ENCODE results near the gene NUB1. TPM values are rescaled to one million over a fixed set of nuclear protein-coding genes. Genes with fewer than 3 reads are reported as not detected.

The NUB1 gene
- total RNA-seq, 2 donors from 2014 or later = 42.3 to 55.2 TPM

- Histone ChIP-seq H3K27ac (no peak overlapping the region), H3K9ac (ENCODE audit: low read depth in 2 of 2, low read length in 2 of 2) (peak overlapping the region in 1 of 2 donors; percentile 35), H3K27me3 (peaks cover 25% of the 10 kb centered on the region), H3K4me1 (peaks cover 8% of the 10 kb centered on the region), H3K9me3 (no peaks in the 10 kb centered on the region), H3K4me3 (peak overlapping the region; percentile 23), H3K36me3 (no peaks in the 10 kb centered on the region)
- intact Hi-C loops (cut with DNase I) = no loop called here
- TF ChIP-seq, protein P1, sequence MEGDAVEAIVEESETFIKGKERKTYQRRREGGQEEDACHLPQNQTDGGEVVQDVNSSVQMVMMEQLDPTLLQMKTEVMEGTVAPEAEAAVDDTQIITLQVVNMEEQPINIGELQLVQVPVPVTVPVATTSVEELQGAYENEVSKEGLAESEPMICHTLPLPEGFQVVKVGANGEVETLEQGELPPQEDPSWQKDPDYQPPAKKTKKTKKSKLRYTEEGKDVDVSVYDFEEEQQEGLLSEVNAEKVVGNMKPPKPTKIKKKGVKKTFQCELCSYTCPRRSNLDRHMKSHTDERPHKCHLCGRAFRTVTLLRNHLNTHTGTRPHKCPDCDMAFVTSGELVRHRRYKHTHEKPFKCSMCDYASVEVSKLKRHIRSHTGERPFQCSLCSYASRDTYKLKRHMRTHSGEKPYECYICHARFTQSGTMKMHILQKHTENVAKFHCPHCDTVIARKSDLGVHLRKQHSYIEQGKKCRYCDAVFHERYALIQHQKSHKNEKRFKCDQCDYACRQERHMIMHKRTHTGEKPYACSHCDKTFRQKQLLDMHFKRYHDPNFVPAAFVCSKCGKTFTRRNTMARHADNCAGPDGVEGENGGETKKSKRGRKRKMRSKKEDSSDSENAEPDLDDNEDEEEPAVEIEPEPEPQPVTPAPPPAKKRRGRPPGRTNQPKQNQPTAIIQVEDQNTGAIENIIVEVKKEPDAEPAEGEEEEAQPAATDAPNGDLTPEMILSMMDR (IDR thresholded peaks at IDR 0.05) = no peak
- no peak for DNase-seq
Observed at GRCh38 chr7:151410405-151411390, 69.1 kb downstream of the NUB1 start.

GRCh38 chr7:151411551-151411950, 69.9 kb downstream of the NUB1 start:
- Histone ChIP-seq H3K36me3 (no peaks in the 10 kb centered on the region), H3K9me3 (no peaks in the 10 kb centered on the region), H3K27me3 (peaks cover 25% of the 10 kb centered on the region), H3K4me3 (no peak overlapping the region), H3K4me1 (peaks cover 8% of the 10 kb centered on the region), H3K27ac (no peak overlapping the region), H3K9ac (ENCODE audit: low read depth in 2 of 2, low read length in 2 of 2) (no peak overlapping the region)
- DNase-seq = no peak
- intact Hi-C loops (cut with DNase I) = no loop called here
- TF ChIP-seq, protein P1 (IDR thresholded peaks at IDR 0.05) = no peak

DNA sequence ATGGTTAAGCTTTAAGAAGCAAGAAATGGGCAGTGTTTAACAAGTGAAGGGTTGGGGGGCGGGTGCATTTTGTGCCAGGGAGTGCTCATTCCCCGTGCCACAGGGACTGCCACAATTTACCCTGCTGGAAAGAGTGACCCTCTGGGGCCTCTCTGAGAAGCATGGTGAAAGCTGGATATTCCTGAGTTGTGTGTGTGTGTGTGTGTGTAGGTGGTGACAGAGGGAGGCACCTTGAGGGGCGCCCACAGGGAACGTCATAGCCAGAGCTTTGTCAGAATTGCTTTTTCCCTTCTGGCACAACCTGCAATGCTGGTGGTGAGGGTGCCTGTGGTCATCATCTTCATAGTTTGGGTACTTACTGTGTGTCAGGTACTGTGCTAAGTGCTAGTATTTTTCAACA, 70.7 kb downstream of the NUB1 start:
- Histone ChIP-seq H3K9ac (ENCODE audit: low read depth in 2 of 2, low read length in 2 of 2) (no peak overlapping the region), H3K36me3 (no peaks in the 10 kb centered on the region), H3K9me3 (no peaks in the 10 kb centered on the region), H3K4me3 (no peak overlapping the region), H3K27ac (no peak overlapping the region), H3K27me3 (peaks cover 25% of the 10 kb centered on the region), H3K4me1 (peaks cover 8% of the 10 kb centered on the region)
- TF ChIP-seq, protein P1 (IDR thresholded peaks at IDR 0.05) = no peak
- DNase-seq = no peak
- intact Hi-C loops (cut with DNase I) = no loop called here

GRCh38 chr7:151413241-151413640, 71.6 kb downstream of the NUB1 start:
- intact Hi-C loops (cut with DNase I) = no loop called here
- H3K9ac ChIP-seq (ENCODE audit: low read depth in 2 of 2, low read length in 2 of 2) = no peak overlapping the region
- DNase-seq = no peak
- H3K9me3 ChIP-seq = no peaks in the 10 kb centered on the region
- H3K36me3 ChIP-seq = no peaks in the 10 kb centered on the region
- H3K27ac ChIP-seq = no peak overlapping the region
- peaks cover 8% of the 10 kb centered on the region for H3K4me1 ChIP-seq
- H3K27me3 ChIP-seq = peaks cover 25% of the 10 kb centered on the region
- TF ChIP-seq, protein P1 (IDR thresholded peaks at IDR 0.05) = no peak
- no peak overlapping the region for H3K4me3 ChIP-seq

DNA sequence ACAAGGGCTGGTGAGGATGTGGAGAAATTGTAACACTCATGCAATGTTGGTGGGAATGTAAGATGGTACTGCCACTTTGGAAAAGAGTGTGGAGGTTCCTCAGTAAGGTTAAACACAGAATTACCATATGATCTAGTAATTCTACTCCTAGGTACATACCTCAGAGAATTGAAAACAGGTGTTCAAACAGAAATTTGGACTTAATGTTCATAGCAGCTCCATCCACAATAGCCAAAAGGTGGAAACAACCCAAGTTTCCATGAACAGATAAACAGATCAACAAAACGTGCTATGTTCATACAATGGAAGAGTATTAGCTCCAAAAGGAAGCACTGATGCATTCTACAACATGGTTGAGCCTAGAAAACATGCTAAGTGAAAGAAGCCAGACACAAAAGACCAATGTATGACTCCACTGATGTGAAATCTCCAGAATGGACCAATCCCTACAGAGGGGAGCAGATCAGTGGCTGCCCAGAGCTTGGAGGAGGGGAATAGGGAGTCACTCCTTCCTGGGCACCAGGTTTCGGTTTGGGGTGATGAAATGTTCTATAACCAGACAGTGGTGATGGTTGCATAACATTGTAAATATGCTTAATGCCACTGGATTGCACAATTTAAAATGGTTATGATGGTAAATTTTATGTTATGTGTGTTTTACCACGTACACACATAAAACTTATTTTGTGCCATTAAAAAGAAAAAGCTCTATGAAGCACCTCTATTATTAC, 73.9 kb downstream of the NUB1 start:
- Histone ChIP-seq H3K27ac (no peak overlapping the region), H3K36me3 (no peaks in the 10 kb centered on the region), H3K9me3 (no peaks in the 10 kb centered on the region), H3K4me1 (no peaks in the 10 kb centered on the region), H3K4me3 (no peak overlapping the region), H3K27me3 (peaks cover 3% of the 10 kb centered on the region), H3K9ac (ENCODE audit: low read depth in 2 of 2, low read length in 2 of 2) (no peak overlapping the region)
- no peak for DNase-seq
- intact Hi-C loops (cut with DNase I) = no loop called here
- TF ChIP-seq, protein P1 (IDR thresholded peaks at IDR 0.05) = no peak
